Measurements from ENCODE around the gene ABTB2.

The ABTB2 gene

DNA sequence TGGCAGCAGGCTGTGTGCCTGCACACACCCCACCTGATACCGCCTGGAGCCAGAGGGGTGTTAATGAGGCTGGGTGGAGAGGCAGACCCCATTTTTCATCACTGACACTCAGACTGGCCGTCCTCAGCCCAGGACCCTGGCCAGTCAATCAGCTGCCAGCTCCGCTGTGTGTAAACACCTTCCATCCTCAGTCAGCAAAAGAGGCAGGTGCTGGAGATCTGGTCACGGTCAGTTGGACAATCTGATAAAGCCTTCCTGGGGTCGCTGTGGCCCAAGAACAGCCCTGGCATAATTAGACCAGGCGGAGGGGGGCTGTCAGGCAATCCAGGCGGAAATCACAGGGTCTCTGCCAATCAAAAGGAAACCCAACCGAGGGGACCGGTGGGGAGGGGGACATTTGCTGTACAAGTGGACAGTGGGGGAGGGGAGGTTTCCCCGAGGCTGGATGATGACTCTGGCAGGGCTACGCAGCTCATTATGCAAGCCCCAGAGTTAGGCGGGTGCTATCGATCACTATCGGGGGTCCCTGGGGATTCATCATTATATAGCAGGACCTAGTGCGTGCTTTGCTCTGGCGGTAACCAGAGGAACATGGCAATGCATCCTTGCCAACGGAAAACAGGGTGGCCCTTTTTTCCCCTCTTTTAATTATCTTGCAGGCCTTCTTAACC lies 72.9 kb downstream of the ABTB2 start:
- no peak for DNase-seq (ENCODE audit: low spot score)

DNA sequence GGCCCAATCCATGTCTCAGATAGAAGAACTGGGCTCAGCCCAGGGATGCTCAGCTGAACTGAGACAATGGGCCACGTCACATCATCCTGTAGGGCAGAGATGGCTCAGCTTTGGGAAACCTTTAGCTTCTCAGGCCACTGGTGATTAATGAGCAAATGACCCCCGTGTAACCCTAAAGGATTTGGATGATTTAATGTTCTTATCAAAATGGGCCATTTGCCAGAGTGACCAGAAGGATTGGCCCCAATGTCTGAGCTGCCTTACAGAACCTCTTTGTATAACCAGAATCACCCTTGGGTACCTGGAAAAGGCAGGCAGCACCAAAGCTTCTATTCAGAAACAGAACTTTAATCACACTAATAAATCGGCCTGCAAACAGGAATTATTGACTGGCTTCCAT lies 73.7 kb downstream of the ABTB2 start:
- DNase-seq (ENCODE audit: low spot score), result no peak

DNA sequence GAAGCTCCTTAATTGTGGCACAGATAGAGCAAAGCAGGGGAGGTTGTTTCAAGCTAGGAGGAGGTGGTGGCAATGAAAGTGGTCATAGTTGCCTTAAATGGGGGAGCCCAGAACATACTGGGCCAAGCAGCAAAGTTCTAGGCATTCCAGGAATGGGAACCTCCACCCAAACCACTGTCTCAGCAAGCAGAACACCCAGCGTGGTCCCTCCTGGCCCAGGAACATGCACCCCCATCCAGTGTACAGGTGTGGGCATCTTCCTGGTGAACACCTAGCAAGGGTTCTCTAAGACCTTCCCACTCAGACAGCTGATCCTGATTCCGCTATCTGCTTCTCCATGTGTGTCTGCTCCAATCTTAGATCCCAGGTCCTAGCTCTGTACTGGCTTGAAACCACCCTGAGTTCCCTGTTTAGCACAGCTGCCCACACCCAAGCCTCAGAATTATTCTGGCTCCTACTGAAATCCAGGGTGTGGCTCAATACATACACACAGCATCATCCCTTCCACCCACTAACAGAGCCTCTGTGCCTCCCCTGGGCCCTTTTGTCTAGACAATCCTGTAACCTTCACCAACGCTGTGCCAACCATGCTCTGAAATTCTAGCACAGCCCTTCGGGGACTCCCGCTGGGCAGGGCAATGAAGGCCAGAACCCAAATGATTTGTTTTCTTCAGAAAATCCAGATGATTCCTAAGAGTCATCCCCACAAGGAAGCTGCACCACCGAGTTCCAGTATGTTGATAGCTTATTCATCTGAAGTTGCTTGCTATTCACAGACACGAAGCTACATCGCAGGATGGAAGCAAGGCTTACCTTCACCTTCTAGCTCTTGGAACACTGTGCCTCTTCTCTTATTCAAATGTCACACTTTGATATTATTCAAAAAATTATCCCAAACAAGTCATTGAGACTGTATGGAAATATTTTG lies 76.6 kb downstream of the ABTB2 start:
- DNase-seq (ENCODE audit: low spot score), result no peak

DNA sequence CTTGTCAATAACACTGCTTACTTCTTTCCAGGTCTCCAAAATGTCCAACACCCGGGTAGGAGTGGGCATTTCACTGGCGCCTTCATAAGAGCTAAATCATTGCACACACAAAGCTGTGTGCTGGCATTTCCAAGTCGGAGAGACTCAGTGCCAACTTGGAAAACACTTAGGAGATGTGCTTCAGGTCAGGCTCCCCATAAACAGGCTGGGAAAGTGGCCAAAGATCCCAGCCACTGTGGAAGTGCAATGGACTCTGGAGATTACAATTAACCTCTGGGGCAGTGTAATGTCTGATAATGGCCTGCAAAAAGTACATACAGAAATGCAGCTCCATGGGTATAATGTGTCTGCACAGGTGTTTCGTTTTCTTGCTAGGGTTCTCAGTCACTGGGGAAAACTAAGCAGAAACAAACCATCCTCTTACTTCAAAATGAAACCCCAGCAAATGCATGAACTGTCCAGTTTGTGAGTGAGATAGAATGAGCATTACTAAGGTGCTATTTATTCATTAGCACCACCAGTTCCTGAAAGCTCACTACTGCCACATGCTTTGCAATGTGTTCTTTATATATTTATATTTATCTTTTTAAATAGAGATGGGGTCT lies 79.0 kb downstream of the ABTB2 start:
- no peak for DNase-seq (ENCODE audit: low spot score)

DNA sequence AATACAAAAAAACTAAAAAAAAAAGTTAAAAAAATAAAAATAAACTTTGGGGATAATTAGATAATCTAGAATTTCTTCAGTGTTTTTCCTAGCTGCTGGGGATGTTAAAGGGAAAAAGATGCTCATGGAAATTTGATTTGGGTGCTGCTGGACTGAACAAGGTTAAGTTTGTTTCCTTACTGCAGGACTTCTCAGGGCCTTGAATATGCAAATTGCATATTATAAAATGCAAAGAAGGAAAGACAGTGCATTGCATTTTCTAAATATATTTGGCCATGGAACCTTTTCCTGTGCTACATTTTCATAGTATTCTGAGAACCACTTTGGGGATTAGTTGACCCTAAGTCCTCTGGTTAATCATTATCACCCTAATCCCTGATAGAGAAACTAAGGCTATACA lies 79.6 kb downstream of the ABTB2 start:
- no peak for DNase-seq (ENCODE audit: low spot score)

DNA sequence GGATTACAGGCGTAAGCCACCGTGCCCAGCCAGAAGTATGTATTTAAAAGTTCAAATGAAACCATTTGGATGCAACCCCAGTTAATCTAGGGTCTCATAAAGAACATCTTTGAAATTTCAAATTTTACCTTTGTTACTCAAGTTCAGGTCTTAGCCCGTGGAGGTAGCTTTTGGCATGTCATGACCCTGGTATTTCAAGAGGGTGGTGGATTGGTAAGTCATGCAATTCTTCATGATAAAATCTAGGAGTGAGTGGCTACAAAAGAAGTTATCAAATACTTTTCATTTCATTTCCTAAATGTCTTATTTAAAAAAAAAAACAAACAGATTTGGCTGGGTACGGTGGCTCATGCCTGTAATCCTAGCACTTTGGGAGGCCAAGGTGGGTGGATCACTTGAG lies 80.6 kb downstream of the ABTB2 start:
- no peak for DNase-seq (ENCODE audit: low spot score)

DNA sequence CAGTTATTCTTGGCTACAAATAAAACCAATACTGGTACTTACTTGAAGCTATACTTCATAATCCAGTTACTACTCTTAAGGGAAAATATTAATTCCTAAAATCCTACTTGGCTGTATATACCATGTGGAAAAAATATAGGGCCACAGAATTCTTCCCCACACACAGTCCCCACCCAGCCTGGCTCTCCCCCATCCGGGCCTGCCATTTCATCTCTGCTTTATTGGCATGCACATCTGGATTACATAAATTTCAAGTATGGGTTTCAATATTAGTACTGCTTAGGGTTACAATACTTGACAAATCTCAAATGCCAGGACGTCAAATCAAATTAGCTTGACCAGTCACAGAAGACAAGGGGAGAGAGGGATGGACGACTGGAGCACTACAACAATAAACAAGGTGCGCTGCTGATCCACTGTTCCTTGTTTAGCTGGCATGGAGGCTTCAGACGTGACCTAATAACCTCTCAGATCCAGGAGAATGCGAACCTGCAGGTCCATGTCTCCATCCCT lies 81.4 kb downstream of the ABTB2 start:
- no peak for DNase-seq (ENCODE audit: low spot score)

DNA sequence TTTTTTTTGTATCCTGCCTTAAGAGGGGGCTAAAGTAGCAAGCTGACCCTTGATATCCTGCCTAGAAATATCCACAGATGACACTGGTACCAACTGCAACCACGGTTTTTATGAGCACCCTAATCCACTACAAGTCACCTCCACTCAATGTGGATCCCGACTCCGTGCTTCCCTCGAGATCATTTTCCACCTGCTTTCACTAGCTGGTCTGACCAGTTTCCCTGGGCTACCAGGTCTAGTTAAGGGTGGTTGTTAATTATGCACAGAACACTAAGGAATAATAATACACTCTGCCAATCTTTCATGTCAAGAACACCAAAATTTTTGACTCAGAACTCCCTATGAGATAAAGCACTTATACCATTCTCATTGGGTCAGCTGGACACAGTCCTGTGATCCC lies 82.3 kb downstream of the ABTB2 start:
- no peak for DNase-seq (ENCODE audit: low spot score)

DNA sequence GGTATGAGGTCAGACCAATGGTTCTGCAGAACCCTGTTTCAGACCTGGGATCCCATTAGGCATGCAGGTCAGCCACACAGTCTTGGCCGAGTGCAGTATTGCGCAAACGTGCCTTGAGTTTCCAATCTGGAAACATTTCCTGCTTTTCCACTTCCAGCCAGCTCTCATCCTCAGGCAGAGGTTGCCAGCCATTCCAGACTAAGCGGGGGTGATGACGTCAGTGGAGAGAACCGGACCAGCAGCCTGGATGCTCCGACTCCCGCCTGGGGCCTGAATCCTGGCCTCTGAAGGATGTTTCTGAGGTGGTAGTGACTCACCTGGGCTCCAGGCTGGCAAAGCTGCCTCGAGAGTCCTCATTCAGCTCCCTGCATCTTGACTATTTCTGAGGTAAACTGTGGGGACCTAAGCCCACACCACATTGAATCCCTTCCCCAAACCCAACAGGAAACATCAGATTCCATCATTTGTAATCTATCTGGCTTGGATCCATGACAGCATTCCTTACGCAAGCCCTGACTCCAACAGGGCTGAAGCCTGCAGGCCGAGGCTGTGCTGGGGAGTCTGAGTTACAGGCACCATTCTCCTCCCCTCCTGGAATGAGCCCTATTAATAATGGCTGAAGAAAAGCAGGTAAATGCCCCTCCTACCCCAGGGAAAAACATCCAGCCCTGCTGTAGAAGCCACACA lies 83.0 kb downstream of the ABTB2 start:
- DNase-seq (ENCODE audit: low spot score), result no peak

DNA sequence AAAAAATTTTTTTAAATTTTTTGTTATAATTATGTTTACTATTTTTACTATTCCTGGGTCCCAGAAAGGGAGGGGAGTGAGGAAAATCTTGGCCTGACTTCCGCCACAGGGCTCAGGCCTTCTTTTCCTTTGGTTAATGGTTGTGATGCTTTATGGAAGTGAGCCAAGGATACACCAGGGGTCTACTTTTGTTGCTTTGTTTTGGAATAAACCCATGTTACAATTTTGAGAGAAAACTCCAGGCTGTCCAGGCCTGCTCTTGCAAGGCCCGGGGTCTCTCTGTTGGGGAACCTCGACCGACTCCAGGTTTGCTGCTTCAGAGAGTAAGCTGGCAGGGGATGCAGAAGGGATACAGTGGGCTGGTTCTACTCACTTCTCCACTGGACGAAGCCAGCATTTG lies 84.7 kb downstream of the ABTB2 start:
- no peak for DNase-seq (ENCODE audit: low spot score)

DNA sequence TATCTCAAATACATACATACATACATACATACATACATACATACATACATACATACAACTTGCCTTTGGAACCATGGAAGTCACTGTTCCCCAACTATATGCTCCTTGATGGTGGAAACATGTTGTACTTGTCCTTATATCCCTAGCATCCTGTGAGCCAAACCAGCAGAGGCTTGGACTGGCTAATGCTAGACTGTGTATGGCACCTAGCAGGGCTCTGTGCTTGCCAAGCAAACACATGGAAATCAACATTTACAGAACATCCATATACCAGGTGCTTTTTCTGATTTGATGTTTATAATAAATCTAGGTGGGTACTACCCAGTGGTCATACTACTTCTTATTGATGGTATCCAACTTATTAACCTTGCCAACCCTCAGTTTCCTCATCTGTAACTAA lies 86.1 kb downstream of the ABTB2 start:
- DNase-seq (ENCODE audit: low spot score), result no peak

DNA sequence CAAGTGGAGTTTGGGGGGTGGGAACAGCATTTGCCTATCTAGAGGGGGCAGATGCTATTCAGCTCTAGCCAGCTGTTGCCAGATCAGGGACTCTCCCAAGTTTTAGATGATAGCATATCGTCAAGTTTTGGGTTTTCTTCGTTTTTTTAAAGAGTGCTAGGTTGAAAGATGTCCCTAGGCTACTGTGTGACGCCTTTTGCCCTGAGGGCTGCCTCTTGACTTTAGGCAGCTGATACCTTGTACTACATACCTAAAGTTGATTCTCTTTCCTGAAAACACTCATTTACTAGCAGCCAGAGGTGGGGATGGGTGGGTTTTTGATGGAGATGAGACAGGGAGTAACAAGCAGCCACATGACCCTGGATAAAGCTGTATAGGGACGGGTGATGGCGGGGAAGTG lies 87.1 kb downstream of the ABTB2 start:
- no peak for DNase-seq (ENCODE audit: low spot score)

DNA sequence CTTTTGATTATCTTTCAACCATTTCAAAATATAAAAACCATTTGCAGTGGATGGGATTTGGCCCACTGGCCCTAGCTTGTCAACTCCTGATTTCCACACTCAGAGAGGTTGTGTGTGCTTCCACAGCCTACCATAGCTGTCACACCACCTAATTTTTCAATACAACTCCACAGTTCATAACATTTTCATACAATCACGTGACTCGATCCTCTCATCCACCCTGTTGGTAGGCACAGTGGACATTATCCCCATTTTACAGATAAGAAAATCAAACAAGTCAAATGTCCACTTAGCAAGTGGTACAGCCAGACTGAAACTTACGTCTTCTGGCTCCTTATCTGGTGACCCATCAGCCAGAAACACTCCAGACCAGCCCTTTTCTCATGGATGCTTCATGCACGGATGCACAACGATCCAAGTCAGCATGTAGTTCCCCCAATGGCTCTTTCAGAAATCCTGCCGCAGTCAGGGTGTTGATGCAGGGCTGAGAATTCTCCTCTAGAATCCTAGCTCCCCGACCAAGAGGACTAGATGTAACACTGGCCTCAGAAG lies 88.0 kb downstream of the ABTB2 start:
- no peak for DNase-seq (ENCODE audit: low spot score)

DNA sequence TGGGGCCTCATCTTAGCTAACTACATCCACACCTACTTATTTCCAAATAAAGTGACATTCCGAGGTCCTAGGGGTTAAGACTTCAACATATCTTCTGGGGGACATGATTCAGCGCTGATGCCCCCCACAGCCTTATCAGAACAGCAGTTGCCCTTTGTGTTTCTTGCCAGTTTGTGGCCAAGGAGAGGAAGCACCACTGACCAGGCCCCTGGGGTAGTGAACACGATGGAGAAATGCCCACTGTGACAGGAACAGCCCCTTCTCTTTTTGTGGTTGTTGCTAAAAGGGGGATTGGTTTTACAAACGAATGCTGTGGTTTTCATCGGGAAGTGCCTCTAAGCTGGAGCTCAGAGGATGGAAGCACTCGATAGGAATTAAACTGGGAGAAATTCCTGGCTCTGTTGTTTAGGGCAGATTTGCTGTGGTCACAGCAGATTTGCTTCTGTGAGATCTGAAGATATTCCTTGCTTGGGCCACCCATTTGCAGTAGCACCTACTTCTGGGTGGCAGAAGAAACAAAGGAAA lies 88.8 kb downstream of the ABTB2 start:
- DNase-seq (ENCODE audit: low spot score), result no peak

DNA sequence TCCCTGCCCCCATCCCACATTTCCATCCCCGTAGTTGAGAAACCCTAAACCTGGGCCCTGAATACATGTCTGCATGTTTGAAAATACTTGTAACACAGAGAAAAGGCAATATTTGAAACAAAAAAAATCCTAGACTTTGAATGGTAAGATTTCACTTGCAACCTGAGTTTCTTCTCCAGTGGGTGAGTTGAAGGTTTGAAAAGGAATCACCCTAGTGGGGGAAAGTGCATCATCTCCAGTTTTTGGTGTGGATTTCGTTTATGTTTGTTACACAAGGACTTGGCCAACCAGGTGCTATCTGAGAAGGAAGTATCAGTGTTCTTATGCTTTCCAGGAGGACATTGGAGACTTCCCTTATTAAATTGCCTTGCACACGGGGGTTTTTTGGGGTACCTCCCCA lies 90.4 kb downstream of the ABTB2 start:
- DNase-seq (ENCODE audit: low spot score), result no peak

DNA sequence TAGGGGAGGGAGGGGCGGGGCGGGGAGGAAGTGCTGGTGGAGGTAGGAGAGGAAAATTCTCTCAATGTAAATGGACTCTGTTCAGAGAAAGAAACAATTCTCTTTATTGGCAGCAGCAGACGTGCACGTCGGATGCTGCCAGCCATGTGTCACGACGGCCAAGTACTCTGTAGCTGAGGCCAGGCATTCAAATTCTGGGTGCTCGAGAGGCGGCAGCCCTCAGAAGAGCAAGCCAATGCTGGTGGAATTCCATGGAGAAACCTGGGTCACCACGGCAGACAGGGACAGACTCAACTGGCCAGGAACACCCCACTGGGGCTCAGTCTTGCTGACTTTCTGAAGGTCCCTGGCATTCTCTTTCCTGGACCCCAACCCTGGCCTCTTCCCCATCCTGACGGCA lies 90.8 kb downstream of the ABTB2 start:
- DNase-seq (ENCODE audit: low spot score), result no peak

DNA sequence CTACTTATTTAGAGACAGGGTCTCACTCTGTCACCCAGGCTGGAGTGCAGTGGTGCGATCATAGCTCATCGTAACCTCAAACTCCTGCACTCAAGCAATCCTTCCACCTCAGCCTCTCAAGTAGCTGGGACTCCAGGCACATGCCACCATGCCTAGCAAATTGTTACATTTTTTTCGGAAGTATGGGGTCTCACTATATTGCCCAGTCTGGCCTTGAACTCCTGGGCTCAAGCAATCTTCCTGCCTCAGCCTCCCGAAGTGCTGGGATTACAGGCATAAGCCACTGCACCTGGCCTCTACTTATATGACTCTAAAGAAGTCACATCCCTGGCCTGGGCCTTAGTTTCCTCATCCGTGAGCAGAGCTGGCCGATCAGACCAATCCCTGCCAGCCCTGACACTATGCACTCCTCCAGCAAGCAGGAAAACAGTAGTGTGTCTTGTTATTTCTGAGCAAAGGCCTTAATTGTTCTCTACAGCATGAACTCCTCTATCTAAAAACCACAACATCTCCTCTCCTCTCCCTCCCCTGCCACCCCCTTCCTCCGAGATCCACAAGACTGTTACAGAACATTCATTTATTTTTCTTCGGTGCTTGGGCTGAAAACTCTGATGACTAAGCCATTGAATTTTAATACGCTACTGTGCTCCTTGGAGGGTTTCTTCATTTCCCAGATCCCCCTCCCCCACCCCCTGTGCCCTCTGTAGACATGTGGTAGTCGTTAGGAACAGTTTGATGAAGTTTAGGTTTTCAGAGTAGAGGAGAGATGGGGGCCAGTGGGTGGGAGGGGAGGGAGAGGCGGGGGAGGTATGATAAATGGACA lies 91.5 kb downstream of the ABTB2 start:
- peak; percentile 56 for DNase-seq (ENCODE audit: low spot score)

DNA sequence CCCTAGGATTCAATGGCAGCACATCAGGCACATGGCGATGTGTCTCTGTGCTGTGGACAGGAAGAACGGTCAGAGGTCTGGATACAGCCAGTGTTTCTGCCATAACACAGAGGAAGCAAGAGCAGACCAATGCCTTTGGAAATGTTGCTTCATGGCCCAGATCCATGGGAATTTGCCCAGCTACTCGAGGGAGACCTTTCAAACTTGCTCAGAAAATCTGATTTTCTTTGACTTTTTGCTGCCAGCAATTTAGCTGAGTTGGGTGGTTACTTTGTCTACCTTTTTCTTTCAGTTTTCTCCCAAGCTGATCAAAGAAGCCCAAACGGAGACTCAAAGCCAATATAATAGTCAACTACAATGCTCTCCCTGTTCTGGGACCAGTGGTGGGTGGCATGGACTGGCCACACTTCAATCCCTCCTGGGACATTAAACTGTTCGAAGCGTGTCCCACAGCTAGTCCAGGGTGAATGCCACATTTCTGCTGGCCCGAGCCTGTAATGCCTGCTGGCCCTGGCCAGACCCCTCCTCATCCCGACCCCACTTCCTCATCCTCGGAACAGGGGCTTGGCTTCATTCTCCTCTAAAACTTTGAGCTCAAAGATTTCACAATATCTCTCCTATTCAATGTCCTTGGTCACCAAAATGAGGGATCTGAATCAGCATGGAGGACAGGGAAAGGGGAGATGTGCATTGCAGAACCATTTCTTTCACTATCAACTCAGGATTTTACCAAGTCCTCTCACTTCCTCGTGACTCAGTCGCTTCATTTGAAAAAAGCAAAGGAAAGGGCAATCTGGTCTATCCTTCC lies 93.3 kb downstream of the ABTB2 start:
- DNase-seq (ENCODE audit: low spot score), result no peak

DNA sequence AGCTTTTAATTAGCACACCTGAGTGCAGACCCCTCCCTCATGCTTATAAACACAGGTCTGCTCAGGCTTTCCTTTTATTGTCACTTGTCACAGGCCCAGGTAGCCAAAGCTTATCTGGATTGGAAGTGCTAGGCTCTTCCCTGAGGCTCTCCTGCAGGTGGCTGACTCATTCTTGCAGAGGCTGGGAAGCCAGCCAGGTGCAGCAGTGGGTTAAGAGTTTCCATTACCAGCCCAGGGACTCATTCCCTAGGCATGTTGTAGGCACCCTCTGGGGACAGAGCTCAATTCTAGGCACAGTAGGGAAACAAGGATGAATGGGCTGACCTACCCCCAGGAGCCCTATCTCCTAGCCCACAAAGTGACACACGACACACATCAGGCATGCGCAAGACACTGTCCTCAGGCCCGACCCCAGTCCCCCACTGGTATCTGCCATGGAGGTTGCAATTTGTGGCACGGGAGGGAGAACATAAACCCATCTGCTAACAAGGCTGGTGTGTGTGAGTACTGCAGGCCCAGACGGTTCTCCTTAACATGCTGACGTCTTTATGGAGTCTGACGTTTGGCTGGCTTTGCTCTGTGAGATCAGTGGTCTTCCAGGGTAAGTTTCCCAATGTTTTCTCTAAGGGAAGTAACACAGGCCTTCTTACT lies 94.2 kb downstream of the ABTB2 start:
- peak; percentile 76 for DNase-seq (ENCODE audit: low spot score)

All from SW480 (cell line).